BE2C (cell line): ENCODE measurements around the gene ABCD1.

Source experiments
- DNase-seq: peaks from one replicate; pipeline ENCODE4 v3.0.0-alpha.2; 2020
- H3K27me3 ChIP-seq: fragments of 250-450 bp; sonication (Bioruptor Pico); 2 replicates; pipeline ENCODE4 v1.5.1; 2020; ENCODE audit warnings: mild to moderate bottlenecking
- H3K36me3 ChIP-seq: fragments of 250-450 bp; sonication (Bioruptor Pico); 2 replicates; pipeline ENCODE4 v1.5.1; 2020; ENCODE audit warnings: mild to moderate bottlenecking
- H3K4me1 ChIP-seq: fragments of 250-450 bp; sonication (Bioruptor Pico); 2 replicates; pipeline ENCODE4 v1.5.1; 2020
- H3K4me3 ChIP-seq: 2 replicates; pipeline ENCODE4 v1.5.1; 2011; ENCODE audit warnings: low read depth, low read length
- H3K9me3 ChIP-seq: fragments of 250-450 bp; sonication (Bioruptor Pico); 2 replicates; pipeline ENCODE4 v1.5.1; 2020
- TF ChIP-seq, protein P1 (sequence below): IDR thresholded peaks from 2 replicates; pipeline ENCODE4 v1.5.1; 2012; ENCODE audit warnings: mild to moderate bottlenecking, low read depth, low read length

Gene ABCD1

DNA sequence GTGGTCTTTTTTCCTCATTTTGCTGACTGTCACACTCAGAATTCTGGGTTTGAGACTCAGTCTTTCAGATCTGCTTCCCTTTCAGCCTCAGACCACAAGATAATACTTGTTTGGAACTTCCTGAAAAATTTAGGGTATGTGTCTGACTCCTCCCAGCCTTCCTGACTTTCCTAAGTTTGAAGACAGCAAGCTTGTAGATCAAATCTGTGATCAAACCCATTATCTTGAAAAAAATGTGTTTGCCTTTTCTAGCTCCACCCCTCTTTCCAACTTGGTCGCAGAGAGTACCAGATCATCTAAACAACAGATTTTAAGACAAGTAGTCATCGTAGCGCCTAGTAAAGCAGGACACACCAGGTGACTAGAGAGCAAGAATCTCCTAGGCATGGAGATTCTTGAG lies 10.4 kb upstream of the ABCD1 start:
- Histone ChIP-seq H3K27me3 (no peaks in the 10 kb centered on the region), H3K4me1 (no peaks in the 10 kb centered on the region), H3K9me3 (no peaks in the 10 kb centered on the region), H3K4me3 (no peak overlapping the region), H3K36me3 (peaks cover 16% of the 10 kb centered on the region)
- TF ChIP-seq, protein P1, sequence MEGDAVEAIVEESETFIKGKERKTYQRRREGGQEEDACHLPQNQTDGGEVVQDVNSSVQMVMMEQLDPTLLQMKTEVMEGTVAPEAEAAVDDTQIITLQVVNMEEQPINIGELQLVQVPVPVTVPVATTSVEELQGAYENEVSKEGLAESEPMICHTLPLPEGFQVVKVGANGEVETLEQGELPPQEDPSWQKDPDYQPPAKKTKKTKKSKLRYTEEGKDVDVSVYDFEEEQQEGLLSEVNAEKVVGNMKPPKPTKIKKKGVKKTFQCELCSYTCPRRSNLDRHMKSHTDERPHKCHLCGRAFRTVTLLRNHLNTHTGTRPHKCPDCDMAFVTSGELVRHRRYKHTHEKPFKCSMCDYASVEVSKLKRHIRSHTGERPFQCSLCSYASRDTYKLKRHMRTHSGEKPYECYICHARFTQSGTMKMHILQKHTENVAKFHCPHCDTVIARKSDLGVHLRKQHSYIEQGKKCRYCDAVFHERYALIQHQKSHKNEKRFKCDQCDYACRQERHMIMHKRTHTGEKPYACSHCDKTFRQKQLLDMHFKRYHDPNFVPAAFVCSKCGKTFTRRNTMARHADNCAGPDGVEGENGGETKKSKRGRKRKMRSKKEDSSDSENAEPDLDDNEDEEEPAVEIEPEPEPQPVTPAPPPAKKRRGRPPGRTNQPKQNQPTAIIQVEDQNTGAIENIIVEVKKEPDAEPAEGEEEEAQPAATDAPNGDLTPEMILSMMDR = no peak
- no peak for DNase-seq

DNA sequence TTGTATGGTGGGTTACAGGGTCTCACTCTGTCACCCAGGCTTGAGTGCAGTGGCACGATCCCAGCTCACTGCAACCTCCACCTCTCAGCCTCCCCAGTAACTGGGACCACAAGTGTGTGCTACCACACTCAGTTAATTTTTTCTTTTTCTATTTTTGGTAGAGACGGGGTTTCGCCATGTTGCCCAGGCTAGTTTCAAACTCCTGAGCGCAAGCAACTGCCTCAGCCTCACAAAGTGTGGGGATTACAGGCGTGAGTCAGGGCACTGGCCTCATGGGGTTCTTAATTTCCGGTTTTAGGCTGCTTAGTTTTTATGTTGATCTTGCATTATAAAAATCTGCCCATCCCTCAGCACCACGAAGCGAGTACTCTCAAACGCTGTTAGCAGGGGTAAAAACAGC lies 7.2 kb upstream of the ABCD1 start:
- TF ChIP-seq, protein P1 = no peak
- H3K27me3 ChIP-seq = no peaks in the 10 kb centered on the region
- H3K9me3 ChIP-seq = no peaks in the 10 kb centered on the region
- no peak overlapping the region for H3K4me3 ChIP-seq
- DNase-seq = no peak
- H3K36me3 ChIP-seq = peaks cover 33% of the 10 kb centered on the region
- H3K4me1 ChIP-seq = no peaks in the 10 kb centered on the region

DNA sequence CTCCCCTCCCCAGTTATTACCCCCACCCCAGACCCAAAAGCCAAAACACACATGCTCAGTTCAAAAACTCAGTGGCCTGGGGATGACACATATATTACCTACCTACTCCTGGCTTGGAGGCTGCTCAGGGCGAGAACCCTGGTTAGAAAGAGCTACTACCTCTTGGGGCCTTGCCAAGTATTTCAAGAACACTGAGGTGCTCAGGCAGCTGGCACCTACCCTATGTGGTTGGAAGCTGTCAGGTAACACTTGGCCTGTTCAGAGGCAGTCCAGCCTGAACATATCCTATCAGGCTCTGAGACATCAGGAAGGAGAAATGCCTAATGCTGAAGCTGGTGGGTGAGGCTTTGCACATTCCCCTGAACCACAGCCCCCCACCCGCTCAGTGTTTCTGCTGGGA lies 5.4 kb upstream of the ABCD1 start:
- no peak overlapping the region for H3K4me3 ChIP-seq
- TF ChIP-seq, protein P1 = no peak
- H3K36me3 ChIP-seq = peaks cover 33% of the 10 kb centered on the region
- DNase-seq = no peak
- no peaks in the 10 kb centered on the region for H3K27me3 ChIP-seq
- no peaks in the 10 kb centered on the region for H3K4me1 ChIP-seq
- no peaks in the 10 kb centered on the region; the same call in 1 of the 2 replicates for H3K9me3 ChIP-seq

DNA sequence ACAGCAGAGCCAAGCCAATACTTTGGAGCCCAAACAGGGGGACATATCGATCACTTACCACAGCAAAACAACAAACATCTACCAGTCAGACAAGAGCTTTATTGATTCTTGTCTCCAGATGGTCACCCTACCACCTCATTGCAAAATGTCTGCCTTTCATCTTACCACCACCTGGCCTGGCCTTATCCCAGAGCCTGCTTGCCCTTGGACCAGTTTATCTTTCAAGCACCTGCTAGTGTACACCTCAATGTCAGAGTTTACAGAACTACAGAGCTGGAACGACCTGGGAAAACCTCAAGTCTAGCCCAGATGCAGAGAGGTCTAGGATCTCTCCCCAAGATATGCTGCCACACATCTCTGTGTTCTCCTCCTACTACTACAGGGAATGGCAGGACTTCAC lies 5.0 kb upstream of the ABCD1 start:
- TF ChIP-seq, protein P1 = no peak
- no peaks in the 10 kb centered on the region; the same call in 1 of the 2 replicates for H3K9me3 ChIP-seq
- no peaks in the 10 kb centered on the region for H3K27me3 ChIP-seq
- no peak for DNase-seq
- H3K4me1 ChIP-seq = no peaks in the 10 kb centered on the region
- no peak overlapping the region for H3K4me3 ChIP-seq
- peaks cover 28% of the 10 kb centered on the region for H3K36me3 ChIP-seq

DNA sequence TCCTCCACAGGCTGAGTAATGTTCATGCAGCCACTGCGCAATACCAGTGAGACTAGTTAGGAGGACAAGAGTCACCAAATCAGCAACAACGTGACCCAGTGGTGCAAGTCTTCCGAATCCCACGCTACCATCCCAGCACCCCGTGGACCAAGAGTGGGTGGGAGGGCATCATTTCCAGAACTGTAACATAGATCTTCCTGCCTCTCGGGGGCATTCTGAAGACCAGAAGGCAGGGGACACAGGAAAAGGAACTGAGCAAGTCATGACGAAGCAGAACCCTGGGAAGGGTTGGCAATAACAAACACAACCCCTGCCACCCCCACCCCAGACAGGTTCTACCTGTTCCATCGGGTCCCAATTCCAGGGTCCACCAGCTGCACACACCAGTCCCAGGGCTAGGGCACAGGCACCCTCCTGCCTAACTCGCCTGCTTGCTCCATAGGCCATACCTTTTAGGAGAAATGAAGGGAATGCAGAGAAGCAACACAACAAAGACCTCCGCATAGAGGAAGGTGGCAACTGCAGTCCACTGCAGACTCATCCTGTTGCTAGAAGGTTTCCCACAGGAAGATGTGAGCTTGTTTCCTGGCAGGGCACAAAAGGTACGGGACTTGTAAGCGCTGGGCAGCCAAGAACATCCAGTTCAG lies 1.8 kb upstream of the ABCD1 start:
- DNase-seq = no peak
- no peaks in the 10 kb centered on the region for H3K27me3 ChIP-seq
- TF ChIP-seq, protein P1 = no peak
- peaks cover 19% of the 10 kb centered on the region for H3K4me1 ChIP-seq
- peak overlapping the region; percentile 67 for H3K4me3 ChIP-seq
- no peaks in the 10 kb centered on the region; the same call in 1 of the 2 replicates for H3K9me3 ChIP-seq
- H3K36me3 ChIP-seq = peaks cover 21% of the 10 kb centered on the region

DNA sequence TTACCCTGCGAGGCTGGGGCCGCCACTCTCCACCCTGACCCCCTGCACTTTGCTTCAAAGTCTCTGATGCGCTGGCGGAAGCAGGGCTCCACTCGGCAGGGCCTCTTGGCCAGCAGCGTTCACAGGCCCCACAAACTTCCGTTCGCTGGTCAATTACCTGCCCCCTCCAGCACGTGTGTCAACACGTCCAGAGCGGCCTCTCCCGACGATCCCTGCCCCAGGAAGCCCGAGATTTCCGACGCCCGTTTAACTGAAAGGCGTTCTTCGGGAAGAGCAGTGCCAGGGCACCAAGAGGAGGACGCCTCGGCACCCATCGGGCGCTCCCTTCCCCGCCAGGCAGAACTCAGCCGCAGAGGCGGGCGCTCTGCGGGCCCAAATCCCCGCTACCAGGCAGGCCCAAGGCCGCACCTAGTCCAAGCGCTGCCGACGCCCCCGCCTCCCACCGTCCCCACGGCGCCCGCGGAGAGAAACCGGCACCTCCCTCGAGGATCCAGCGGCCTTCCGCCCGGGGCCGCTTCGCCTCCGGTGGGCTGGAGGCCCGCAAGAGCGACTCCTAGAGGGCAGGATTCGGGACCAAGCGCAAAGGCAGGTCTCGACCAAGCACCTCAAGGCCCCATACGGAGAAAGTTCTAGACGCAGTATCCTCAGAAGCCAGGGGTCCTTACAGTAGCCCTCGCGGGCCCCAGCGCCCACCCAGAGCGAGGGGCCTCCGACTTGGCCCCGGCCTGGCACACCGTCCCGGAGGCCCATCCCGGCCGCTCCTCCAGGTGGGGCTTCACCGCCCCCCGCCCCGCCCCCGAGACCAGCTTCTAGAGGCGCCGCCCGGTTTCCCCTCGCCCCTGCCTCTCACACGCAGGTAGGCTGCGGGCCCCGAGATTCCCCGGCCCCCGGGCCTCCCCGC lies 1.1 kb upstream of the ABCD1 start:
- Histone ChIP-seq H3K27me3 (no peaks in the 10 kb centered on the region), H3K4me3 (peak overlapping the region; percentile 67), H3K36me3 (peaks cover 19% of the 10 kb centered on the region), H3K4me1 (peaks cover 19% of the 10 kb centered on the region), H3K9me3 (no peaks in the 10 kb centered on the region; the same call in 1 of the 2 replicates)
- TF ChIP-seq, protein P1 = peak; percentile 48
- DNase-seq = peak; percentile 63
